DOHH2 (cell line): ENCODE data around the gene ZNF638.

Experiments
- H3F3A ChIP-seq: fragments of 200-600 bp; sonication (generic), shearing (Covaris generic); 2 replicates; pipeline ENCODE4 v1.6.0; 2016; ENCODE audit warnings: antibody characterized with exemption, mild to moderate bottlenecking; ENCODE audit not compliant: control insufficient read depth, insufficient read depth
- H3K27ac ChIP-seq: fragments of 200-600 bp; sonication (generic); 2 replicates; pipeline ENCODE4 v1.5.1; 2014; ENCODE audit warnings: low read depth, mild to moderate bottlenecking, low read length, moderate library complexity
- H3K27me3 ChIP-seq: fragments of 200-600 bp; sonication (generic); 2 replicates; pipeline ENCODE4 v1.6.1; 2014; ENCODE audit warnings: mild to moderate bottlenecking, low read length, mixed read lengths; ENCODE audit not compliant: control insufficient read depth
- H3K36me3 ChIP-seq: fragments of 200-600 bp; sonication (generic); 2 replicates; pipeline ENCODE4 v1.6.1; 2014; ENCODE audit warnings: mild to moderate bottlenecking, low read length, moderate library complexity, mixed read lengths; ENCODE audit not compliant: control insufficient read depth
- H3K4me1 ChIP-seq: fragments of 200-600 bp; sonication (generic); 2 replicates; pipeline ENCODE4 v1.6.1; 2014; ENCODE audit warnings: mild to moderate bottlenecking, low read length, mixed read lengths; ENCODE audit not compliant: control insufficient read depth
- H3K4me2 ChIP-seq: fragments of 200-600 bp; sonication (generic); 2 replicates; pipeline ENCODE4 v1.6.0; 2014; ENCODE audit warnings: mild to moderate bottlenecking, low read length, moderate library complexity
- H3K4me3 ChIP-seq: fragments of 200-600 bp; sonication (generic); 2 replicates; pipeline ENCODE4 v1.5.1; 2014; ENCODE audit warnings: mild to moderate bottlenecking, low read length, mixed read lengths
- H3K79me2 ChIP-seq: fragments of 200-600 bp; sonication (generic); 2 replicates; pipeline ENCODE4 v1.6.1; 2014; ENCODE audit warnings: mild to moderate bottlenecking, low read length, mixed read lengths; ENCODE audit not compliant: control insufficient read depth
- H3K9me2 ChIP-seq: fragments of 200-600 bp; sonication (generic); replicated peaks from 2 replicates; pipeline ENCODE4 v1.6.1; 2014; ENCODE audit warnings: mild to moderate bottlenecking, low read length, mixed read lengths; ENCODE audit not compliant: control insufficient read depth
- H3K9me3 ChIP-seq: fragments of 200-600 bp; sonication (generic); 2 replicates; pipeline ENCODE4 v1.6.1; 2014; ENCODE audit warnings: antibody characterized with exemption, low read length, mixed read lengths; ENCODE audit not compliant: control insufficient read depth, insufficient read depth
- H4K20me1 ChIP-seq: fragments of 200-600 bp; sonication (generic); 2 replicates; pipeline ENCODE4 v1.6.0; 2014; ENCODE audit warnings: low read depth, mild to moderate bottlenecking, antibody characterized with exemption, low read length, moderate library complexity; ENCODE audit not compliant: control insufficient read depth, insufficient read depth
- EZH2phosphoT487 ChIP-seq: fragments of 200-600 bp; sonication (generic); IDR thresholded peaks from 2 replicates; pipeline ENCODE4 v1.6.1; 2017; ENCODE audit warnings: borderline replicate concordance, mild to moderate bottlenecking, antibody characterized with exemption, low read length, moderate library complexity, mixed read lengths
- TF ChIP-seq, protein P1 (sequence below): fragments of 200-600 bp; sonication (generic); IDR thresholded peaks from one replicate; pipeline ENCODE4 v1.5.1; 2014; ENCODE audit warnings: antibody characterized with exemption, mild to moderate bottlenecking, low read depth, low read length; ENCODE audit not compliant: poor library complexity, severe bottlenecking

The ZNF638 gene

DNA sequence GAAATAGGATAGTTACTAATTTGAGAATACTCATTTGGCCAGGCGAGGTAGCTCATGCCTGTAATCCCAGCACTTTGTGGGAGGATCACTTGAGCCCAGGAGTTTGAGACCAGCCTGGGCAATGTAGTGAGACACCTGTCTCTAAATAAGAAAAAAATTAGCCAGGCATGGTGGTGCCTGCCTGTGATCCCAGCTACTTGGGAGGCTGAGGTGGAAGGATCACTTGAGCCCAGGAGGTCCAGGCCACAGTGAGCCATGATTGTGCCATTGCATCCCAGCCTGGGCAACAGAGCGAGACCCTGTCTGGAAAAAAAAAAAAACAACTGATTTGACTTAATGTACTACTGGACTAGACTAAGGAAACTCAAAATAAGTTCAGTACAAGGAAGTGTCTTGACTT is 32.7 kb upstream of the ZNF638 start:
- Histone ChIP-seq H3F3A (no peaks in the 10 kb centered on the region), H3K4me3 (no peak overlapping the region), H3K27me3 (no peaks in the 10 kb centered on the region), H3K36me3 (no peaks in the 10 kb centered on the region), H3K9me2 (no peaks in the 10 kb centered on the region), H3K4me2 (no peak overlapping the region), H4K20me1 (peaks cover 9% of the 10 kb centered on the region; the same call in 1 of the 2 replicates), H3K9me3 (no peaks in the 10 kb centered on the region), H3K27ac (no peak overlapping the region), H3K79me2 (peaks cover 62% of the 10 kb centered on the region), H3K4me1 (no peaks in the 10 kb centered on the region)
- TF ChIP-seq EZH2phosphoT487: no peak
- TF ChIP-seq, protein P1, sequence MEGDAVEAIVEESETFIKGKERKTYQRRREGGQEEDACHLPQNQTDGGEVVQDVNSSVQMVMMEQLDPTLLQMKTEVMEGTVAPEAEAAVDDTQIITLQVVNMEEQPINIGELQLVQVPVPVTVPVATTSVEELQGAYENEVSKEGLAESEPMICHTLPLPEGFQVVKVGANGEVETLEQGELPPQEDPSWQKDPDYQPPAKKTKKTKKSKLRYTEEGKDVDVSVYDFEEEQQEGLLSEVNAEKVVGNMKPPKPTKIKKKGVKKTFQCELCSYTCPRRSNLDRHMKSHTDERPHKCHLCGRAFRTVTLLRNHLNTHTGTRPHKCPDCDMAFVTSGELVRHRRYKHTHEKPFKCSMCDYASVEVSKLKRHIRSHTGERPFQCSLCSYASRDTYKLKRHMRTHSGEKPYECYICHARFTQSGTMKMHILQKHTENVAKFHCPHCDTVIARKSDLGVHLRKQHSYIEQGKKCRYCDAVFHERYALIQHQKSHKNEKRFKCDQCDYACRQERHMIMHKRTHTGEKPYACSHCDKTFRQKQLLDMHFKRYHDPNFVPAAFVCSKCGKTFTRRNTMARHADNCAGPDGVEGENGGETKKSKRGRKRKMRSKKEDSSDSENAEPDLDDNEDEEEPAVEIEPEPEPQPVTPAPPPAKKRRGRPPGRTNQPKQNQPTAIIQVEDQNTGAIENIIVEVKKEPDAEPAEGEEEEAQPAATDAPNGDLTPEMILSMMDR: no peak

DNA sequence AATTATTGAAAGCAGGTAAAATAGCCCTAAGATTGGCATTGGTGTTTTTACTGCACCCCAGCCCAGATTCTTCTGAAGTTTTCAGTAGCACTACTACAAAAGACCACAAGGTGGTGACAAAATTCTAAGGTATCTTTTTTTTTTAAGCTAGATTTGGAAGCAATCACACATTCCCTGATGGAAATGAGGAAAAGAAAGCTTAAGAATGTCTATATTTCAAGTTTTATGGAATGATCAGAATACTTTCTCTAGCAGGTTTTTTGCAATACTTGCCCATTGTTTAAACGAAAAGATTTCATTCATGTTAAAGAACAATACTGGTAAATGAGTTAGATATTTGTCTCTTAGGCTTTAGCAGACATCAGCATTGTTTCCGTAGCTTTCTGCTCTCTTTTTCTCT is 32.1 kb upstream of the ZNF638 start:
- Histone ChIP-seq H3K79me2 (peaks cover 63% of the 10 kb centered on the region), H4K20me1 (peaks cover 9% of the 10 kb centered on the region; the same call in 1 of the 2 replicates), H3K36me3 (no peaks in the 10 kb centered on the region), H3F3A (no peaks in the 10 kb centered on the region), H3K27ac (no peak overlapping the region), H3K4me2 (no peak overlapping the region), H3K27me3 (no peaks in the 10 kb centered on the region), H3K4me3 (no peak overlapping the region), H3K9me2 (no peaks in the 10 kb centered on the region), H3K4me1 (no peaks in the 10 kb centered on the region), H3K9me3 (no peaks in the 10 kb centered on the region)
- TF ChIP-seq, protein P1: peak; percentile 73
- no peak for TF ChIP-seq EZH2phosphoT487

DNA sequence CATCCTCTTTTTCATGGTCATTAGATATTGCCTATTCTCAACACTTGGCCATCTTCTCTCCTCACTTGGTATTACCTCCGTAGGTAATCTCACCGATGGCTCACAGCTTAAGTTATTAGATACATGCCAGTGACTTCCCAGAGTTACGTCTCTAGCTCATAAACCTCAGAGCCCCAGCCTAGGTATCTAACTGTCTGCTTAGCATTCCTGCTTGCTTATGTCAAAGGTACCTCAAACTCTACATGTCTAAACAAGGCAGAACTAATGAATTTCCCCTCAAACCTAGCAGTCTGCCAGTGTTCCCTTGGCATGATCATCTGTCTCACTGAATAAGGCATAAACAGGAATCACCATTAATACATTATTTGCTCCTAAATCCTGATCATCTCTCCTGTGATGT is 27.7 kb upstream of the ZNF638 start:
- Histone ChIP-seq H3K4me3 (no peak overlapping the region), H3K27ac (no peak overlapping the region), H3F3A (no peaks in the 10 kb centered on the region), H3K9me3 (no peaks in the 10 kb centered on the region), H3K27me3 (no peaks in the 10 kb centered on the region), H3K4me2 (no peak overlapping the region), H3K79me2 (peaks cover 74% of the 10 kb centered on the region), H3K4me1 (no peaks in the 10 kb centered on the region), H4K20me1 (peaks cover 9% of the 10 kb centered on the region; the same call in 1 of the 2 replicates), H3K36me3 (no peaks in the 10 kb centered on the region), H3K9me2 (no peaks in the 10 kb centered on the region)
- no peak for TF ChIP-seq EZH2phosphoT487
- TF ChIP-seq, protein P1: no peak
